Erythroblast (primary cell): Measurements from ENCODE around the gene GSTO2.
"Not testable (repeated sequence)": the region's sequence is repeated elsewhere in the genome, so short reads cannot be mapped to it uniquely, and the experiment has no call there.

Experiments
- DNase-seq, 2 experiments: peaks; one replicate each; lab custom pipeline; 2025; lab: John Stamatoyannopoulos, UW
- GATA1 ChIP-seq: IDR thresholded peaks from 2 replicates; pipeline ENCODE4 v1.6.1; 2011; ENCODE audit warnings: low read depth, mild to moderate bottlenecking, control low read depth, low read length, moderate library complexity
- POLR2A ChIP-seq: IDR thresholded peaks from 2 replicates; pipeline ENCODE4 v1.6.1; 2011; ENCODE audit warnings: mild to moderate bottlenecking, low read length

The GSTO2 gene

GRCh38 chr10:104268713-104269645, at the start of gene GSTO2:
GSTO2 (plus strand) TSS chr10:104269184; CDS start chr10:104274916, 5,732 bp downstream.
- peak; percentile 96 for TF ChIP-seq POLR2A
- no peak for TF ChIP-seq GATA1
- DNase-seq = peak; percentile 99

GRCh38 chr10:104220522-104220921, 48.5 kb upstream of the GSTO2 start:
- TF ChIP-seq POLR2A = no peak
- no peak for TF ChIP-seq GATA1
- no peak for DNase-seq

GRCh38 chr10:104223304-104223703, 45.7 kb upstream of the GSTO2 start:
- no peak for DNase-seq
- no peak for TF ChIP-seq GATA1
- no peak for TF ChIP-seq POLR2A

- peak in 1 of 2 experiments; percentile 7 for DNase-seq
- no peak for TF ChIP-seq GATA1
- no peak for TF ChIP-seq POLR2A
These were observed 38.5 kb upstream of the GSTO2 start for GRCh38 chr10:104230490-104230889.

- peak; percentile 99 for DNase-seq
- TF ChIP-seq GATA1 (no peak), POLR2A (peak; percentile 93)
These were observed 37.0 kb upstream of the GSTO2 start, which contains the start of gene CFAP43 for GRCh38 chr10:104231784-104232612. CFAP43 (minus strand) TSS chr10:104232364; CDS start chr10:104232246, 118 bp downstream.

- TF ChIP-seq GATA1 (no peak), POLR2A (no peak)
- DNase-seq = no peak
These were observed 36.3 kb upstream of the GSTO2 start for GRCh38 chr10:104232613-104233102.

GRCh38 chr10:104233817-104234216, 35.2 kb upstream of the GSTO2 start:
- peak in 1 of 2 experiments; percentile 55 for DNase-seq
- TF ChIP-seq POLR2A (peak; percentile 29), GATA1 (no peak)

GRCh38 chr10:104234934-104235333, 34.0 kb upstream of the GSTO2 start:
- no peak for DNase-seq
- no peak for TF ChIP-seq POLR2A
- TF ChIP-seq GATA1 = no peak

GRCh38 chr10:104235801-104236200, 33.2 kb upstream of the GSTO2 start:
- no peak for TF ChIP-seq POLR2A
- no peak for TF ChIP-seq GATA1
- no peak for DNase-seq

GRCh38 chr10:104240078-104240477, 28.9 kb upstream of the GSTO2 start:
- TF ChIP-seq POLR2A = no peak
- no peak for TF ChIP-seq GATA1
- DNase-seq = no peak

GRCh38 chr10:104242545-104242944, 26.4 kb upstream of the GSTO2 start:
- no peak for DNase-seq
- TF ChIP-seq POLR2A (no peak), GATA1 (no peak)

- DNase-seq = not testable (repeated sequence)
These were observed 26.0 kb upstream of the GSTO2 start for GRCh38 chr10:104243009-104243408.

- no peak for DNase-seq
- TF ChIP-seq GATA1 = no peak
- no peak for TF ChIP-seq POLR2A
These were observed 25.5 kb upstream of the GSTO2 start for GRCh38 chr10:104243512-104243911.
